CD4-positive, alpha-beta T cell treated with Interleukin-12 subunit alpha and Interleukin-12 subunit beta, for 1 hour (primary cell): ENCODE data around the gene HOXA7.

Experiments used
- DNase-seq: peaks from one replicate; pipeline ENCODE4 v3.0.0-alpha.2; 2020

The HOXA7 gene

DNA sequence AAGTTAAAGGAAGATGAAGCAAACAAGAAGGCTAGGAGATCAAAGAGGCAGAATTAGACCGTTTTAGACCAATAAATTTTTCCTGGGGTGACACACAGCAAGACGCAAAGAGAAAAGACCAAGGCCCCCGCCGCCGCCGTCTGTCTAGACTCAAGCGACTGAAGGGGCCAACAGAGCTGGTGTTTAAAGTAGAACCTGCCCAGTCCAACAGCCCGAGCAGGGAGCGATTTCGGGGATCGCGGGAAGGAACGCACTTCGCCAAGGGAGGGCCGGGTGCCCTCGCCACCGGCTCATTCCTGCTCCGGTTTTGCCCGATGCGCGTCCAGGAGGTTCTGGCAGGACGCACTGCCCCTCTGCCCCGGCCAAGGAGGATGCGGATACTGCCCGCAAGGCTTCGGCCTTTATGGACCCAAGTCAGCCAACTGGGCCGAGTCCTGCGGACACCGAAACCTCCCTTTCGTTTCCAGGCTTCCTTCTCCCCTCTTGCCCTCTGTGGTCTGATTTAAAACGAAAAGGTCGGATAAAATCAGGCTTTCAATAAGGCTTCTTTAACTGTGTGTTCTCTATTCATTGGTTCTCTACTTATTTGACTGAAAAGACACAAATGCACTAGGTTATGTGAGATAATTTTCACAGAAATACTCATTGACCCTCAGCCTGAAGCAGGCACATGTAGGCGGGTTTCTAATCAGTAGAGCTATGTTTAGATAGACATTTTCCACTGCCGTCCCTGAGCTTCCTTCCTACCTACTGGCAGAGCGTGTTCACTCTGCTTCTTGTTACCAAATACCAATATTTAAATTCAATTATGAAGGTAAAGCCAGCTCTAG lies 2.2 kb upstream of the HOXA7 start:
- DNase-seq, result no peak

DNA sequence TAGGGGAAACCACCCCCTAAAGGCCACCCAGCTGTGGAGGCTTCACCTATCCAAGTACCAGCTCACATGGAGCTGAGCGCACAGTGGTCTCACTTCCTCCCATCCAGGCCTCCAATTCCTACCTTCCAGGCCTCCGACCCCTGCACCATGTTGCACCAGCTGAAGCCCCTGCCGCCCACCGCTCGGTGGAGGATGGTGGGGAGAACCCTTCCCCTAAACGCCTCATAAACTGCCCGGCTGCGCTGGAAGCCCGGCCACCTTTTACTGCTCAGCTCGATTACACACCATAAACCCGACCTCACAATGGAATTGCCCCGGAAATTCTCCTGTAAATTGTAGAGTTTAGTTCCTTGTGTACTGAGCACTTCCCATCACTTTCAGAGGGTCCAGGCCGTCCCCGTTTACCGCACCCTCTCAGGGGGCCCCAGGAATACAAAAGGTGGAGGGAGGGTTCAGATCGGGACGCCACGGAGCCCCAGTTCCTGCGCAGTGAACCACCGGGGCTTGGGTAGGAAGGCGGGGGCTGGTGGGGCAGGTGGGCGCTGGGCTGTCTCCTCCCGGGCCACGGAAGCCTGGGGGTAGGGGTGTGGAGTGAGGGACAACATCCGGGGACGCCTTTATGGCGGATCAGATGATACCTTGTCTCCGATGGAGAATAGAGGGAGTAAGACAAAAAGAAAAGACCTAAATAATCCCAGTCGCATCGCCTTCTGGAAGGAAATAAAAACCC lies 1.4 kb upstream of the HOXA7 start:
- DNase-seq, result no peak

DNA sequence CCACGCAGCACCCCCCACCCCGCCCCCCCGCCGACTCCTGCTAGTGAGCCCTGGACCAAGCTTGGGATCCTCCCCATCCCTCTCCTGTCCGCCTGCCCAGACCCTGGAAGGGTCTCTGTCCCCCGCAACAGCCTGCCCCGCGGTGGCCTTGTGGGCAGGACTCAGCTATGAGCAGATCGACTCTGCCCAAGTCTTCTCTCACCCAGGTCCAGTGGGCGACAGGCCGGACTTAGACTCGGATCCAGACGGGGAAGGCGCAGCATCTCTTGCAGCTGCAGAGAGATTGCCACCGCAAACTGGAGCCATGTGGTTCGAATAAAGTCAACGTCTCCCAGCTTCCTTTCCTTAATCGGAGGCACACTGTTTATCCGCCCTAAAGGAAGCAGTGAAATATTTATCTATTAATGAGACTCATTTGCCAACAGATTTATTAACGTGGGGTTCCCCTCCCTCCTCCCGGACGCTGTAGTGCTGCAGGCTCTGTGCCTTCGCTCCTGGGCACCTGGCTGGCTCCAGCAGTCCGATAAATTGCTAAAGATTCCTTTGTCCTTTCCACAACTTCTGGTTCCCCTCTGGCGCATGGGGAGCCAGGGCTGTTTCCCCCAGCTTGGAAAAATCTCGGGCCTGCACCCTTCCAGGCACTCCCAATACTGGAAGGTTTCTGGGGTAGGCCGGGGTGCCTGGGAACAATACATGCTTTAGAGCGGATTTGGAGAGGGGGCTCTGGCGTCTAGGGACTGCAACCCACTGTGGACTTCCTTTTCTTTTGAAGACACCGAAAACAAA lies 634 bp upstream of the HOXA7 start:
- no peak for DNase-seq

DNA sequence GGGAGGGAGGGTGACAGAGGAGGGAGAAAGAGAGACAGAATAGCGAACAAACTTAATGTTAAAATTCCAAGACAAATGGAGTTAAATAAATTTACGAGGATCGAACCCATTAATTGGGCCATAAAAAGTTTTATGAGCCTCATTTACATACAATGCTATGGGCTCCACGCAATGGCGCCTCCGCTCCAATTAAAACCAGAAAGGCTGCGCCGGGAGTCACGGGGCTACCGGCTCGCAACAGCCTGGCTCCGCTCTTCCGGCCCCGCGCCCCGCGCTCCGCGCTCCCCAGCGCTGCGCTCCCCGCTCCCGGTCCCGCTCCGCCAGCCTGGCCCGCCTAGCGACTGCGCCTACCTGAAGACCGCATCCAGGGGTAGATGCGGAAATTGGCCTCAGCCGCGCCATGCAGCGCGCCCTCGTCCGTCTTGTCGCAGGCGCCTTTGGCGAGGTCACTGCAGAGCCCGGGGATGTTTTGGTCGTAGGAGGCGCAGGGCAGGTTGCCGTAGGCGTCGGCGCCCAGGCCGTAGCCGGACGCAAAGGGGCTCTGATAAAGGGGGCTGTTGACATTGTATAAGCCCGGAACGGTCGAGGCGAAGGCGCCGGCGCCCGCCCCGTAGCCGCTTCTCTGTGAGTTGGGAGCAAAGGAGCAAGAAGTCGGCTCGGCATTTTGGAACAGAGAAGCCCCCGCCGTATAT lies 513 bp downstream of the HOXA7 start:
- no peak for DNase-seq

DNA sequence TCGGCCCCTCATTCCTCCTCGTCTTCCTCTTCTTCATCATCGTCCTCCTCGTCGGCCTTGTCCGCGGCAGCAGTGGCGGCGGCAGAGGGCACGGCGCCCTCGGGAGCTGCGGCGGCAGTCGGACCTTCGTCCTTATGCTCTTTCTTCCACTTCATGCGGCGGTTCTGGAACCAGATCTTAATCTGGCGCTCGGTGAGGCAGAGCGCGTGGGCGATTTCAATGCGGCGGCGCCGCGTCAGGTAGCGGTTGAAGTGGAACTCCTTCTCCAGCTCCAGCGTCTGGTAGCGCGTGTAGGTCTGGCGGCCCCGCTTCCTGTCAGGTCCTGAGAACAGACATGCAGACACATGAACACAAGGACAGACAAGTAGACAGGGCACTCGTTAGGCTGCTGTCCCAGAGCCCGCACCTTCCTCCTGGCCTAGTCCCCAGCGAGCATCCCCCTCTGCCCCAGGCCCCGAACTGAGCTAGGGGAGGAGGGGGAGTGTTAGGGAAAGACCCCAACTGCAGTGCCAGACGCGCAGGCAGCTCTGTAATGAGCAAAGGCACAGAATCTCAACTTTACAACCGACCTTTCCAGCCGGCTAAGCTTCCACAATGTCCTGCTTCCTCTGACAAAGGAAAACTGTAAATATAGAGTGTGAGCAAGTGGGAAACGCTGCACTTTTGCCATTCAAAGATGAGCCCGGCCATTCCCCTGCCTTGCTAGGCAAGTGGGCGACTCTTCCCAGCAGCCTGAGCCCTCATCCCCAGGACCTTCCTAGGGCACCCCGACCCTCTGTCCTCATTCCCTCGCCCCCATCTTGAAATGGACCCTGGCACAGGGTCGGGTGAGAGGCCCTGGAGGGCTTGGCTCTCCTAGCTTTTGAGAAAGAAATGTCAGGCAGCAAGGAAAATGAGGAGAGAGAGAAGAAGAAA lies 1.3 kb downstream of the HOXA7 start:
- no peak for DNase-seq

DNA sequence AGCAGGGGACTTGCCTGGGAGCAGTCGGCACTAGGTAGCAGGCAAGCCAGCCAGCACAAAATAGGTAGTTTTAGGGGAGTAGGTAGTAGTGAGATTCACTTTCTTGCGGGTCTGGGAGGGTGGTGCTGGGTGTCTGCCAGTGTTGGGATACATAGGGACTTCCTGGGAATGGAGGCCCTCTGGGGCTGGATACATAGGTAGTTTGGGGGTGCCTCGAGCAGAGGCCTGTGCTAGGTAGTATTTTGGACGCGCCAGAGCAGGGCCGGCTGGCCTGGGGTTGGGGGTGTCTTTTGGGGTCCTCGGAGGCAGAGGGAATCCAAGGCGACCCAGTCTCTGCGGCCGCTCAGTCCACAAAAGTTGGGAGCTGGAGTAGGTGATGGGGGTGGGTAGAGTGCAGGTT lies 2.1 kb downstream of the HOXA7 start:
- no peak for DNase-seq

DNA sequence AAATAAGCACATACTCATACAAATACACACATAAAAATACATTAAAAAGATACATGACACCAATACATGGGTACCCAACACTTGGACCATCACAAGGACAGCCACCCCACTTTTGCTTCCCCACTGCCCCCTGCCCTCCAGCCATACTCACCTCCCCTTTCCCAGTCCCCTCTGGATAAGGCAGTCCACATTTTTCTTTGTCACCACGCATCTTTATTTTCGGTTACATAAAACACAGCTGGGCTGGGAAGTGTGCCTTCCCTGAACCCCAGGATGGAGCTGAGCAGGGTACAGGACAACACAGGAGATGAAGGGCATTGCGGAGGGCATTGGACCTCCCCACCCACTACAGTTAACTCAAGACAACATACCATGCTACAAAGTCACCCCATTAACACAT lies 2.9 kb downstream of the HOXA7 start:
- DNase-seq, result no peak

DNA sequence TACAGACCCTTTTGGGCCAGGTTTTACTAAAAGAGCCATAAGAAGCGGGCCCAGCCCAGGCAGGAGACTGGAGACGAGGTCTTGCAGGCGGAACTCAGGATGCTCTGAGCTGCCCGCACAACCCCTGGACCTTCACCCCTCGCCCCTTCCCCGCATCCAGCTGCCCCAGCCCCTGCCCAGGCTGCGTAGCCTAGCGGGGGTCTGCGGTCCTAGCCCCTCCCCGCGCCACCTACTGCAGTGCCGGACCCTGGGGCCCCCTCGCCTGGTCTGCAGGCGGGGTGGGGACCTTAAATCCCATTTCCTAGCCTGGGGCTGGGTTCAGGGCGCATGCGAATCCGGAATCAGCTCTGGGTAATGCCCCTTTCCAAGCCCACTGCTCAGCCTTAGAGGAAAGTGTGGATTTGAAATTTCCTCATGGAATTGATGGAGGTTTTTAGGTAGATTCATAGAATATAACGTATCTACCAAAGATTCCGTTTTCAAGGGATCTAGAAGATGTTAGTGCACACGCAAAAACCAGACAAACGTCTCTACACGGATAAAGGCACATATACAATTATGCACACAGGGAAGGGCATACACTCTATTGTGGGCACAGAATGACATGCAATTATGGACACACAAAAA lies 3.5 kb downstream of the HOXA7 start:
- no peak for DNase-seq

DNA sequence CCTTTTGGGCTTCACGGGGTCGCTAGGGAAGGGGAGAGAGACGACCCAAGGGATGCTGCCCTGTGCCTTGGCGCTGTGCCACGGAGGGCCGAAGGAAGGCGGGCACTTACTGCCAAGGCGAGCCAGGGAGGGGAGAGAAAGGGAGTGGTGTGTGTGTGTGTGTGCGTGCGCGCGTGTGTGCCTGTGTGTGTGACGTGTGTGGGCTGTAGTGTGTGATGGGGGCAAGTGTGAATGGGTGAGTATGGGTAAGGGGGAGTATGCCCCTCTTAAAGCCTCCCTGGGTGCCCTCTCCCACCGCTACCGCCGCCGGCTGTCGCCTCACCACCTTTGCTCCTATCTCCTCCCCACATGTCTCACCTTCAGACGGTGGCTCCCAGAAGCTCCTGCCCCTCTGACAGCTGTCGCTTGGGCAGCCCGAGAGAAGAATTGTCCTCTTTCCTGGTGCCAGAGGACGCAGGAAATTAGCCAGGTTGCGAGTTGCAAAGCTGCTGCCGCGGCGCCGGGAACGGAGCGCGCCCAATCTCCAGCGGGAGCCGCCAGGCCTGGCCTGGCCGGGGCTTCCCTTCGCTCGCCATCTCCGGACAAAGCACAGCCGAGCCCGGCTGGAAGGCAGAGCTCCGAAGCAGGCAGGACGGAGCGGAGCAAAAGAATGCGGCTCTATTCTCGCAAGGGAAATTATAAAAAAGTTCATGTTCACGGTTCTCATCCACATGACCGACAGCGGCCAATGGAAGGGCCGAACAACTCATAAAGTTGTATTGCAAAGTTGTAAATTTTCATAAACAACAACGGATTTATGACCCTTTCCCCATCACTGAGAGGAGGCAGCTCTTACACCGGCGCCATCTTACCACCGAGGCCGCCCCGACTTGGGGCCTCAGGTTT lies 4.3 kb downstream of the HOXA7 start, which contains the start of gene HOXA3:
Gene HOXA3, minus strand, starts transcription at position 653 of the 885 bp plus-strand sequence. CDS start 41,943 bp downstream, outside the sequence.
- no peak for DNase-seq

DNA sequence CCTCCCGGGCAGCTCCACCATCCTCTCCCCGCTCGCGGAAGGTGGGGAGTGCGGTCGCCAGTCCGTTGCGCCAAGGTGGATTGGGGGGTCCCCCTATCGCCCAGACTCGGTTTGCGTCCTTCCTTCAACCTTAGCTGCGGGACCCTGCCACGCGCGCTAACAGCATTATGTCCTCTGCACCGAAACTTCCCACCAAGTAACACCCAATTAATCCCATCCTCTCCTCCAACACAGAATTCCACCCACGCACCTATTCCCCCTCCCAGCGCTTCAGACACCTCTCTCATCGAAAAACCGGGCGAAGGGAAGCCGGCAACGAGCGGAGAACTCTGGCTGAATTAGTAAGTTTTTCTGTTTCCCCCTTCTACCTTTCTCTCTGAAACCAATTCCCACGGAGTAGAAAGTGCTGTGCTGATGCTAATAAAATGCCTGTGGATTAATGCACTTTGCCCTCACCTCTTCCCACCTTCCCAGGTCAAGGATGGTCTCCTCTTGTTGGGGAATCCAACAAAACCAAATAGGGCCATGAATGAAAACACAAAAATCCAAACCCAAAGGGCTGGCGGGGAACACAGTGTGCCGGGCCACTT lies 5.0 kb downstream of the HOXA7 start:
- no peak for DNase-seq

DNA sequence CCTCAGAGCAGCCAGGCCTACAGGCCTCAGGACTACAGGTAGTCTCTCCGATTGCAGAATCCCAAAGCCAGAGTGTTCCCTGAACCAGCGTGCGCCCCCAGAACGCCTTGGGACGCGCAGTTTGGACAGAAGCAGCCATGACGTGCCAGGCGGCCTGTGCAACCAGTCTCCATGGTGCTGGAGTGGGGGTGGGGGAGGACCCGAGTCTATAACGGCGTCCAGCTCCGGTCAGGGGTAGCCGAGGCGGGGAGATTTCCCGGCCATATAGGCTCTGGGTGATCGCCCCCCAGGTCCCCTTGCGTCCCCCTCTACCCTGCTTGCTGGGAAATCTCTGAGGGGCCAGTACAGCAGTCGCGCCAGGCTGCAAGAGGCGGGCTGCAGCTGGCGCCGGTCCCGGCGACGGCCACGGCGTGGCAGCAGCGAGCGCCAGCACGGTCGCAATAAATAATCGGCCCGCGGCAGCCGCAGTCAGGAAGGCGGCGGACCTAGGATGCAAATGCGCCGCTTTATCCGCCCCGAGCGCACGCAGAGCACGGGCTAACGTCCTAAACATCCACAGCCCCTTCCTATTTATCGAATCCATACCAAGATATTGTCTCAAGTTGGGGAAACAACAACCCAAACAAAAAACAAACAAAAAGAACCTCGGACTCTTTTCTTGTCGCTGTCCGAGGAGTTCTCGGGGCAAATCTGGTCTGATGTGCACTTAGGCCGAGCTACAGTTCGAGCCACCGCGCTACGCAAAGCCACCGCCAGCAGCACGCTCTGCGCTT lies 5.7 kb downstream of the HOXA7 start:
- peak; percentile 70 for DNase-seq

DNA sequence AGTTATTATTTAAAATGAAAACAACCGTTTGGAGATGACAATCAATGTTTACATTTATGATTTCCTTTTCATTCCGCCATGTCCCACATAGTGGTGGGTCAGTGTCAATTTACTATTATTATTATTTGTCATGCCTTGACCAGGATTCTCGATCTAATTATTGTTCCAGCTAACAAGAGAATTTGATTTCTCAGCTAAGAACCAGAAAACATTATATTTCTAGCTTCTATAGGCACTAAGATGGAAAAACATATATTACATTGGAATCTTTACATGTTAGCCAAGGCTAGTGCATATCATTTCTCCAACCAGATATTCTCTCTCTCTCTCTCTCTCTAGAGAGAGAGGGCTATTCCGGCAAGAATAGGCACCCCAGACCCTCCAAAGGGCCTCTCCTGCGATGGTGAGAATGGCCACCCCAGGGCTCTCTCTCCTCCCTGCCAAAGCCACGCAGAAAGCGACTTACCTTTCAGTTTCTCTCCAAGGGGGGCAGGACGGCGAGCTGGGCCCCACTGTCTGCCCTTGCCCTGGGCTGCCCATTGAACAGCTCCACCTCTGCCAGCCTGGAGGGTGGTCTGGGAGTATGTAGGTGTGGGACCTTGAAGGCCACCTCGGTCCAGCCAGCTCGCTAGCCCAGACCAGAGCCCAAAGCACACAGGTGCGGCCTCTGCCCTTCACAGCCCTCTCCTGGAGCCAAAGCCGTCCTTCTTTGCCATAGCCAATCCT lies 6.5 kb downstream of the HOXA7 start:
- DNase-seq, result no peak

DNA sequence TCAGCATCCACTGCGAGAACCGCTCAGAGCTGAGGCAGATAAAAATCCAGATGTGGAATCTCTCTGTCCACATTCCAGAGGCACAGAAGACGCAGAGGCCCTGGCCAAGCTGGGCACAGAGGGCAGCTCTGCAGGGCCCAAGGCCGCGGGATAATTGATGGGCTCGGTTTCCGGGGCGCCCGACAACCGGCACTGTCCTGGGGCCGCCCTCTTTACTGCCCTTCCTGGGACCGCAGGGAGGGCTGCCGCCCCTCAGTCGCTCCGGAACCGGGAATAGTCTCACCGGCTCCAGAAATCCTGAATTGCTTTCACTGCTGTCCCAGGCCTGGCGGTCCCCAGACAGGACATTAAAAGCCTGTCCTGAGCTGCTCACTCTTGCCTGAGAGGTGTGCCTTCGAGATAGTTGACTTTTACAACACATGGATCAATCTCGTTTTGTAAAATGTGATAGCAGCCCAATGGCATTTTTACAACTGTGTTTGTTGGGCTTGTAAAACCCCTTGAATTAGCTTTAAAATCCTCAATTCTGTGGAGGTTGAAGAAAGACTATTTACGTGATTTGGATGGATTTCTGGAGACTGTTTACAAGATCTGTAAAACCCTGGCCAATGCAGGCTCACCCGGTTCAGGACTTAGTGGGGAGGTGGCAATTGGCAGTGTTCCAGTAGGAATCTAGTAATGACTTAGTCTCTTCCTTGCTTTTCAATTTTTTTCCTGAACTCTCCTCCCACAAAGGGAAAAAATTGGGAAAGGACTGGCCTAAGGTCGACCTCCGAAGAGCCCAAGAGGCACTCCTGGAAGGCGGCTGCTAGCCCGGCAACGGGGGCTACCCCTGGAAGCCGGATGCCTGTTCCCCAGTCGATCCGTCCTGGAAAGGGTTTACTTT lies 7.5 kb downstream of the HOXA7 start:
- no peak for DNase-seq

DNA sequence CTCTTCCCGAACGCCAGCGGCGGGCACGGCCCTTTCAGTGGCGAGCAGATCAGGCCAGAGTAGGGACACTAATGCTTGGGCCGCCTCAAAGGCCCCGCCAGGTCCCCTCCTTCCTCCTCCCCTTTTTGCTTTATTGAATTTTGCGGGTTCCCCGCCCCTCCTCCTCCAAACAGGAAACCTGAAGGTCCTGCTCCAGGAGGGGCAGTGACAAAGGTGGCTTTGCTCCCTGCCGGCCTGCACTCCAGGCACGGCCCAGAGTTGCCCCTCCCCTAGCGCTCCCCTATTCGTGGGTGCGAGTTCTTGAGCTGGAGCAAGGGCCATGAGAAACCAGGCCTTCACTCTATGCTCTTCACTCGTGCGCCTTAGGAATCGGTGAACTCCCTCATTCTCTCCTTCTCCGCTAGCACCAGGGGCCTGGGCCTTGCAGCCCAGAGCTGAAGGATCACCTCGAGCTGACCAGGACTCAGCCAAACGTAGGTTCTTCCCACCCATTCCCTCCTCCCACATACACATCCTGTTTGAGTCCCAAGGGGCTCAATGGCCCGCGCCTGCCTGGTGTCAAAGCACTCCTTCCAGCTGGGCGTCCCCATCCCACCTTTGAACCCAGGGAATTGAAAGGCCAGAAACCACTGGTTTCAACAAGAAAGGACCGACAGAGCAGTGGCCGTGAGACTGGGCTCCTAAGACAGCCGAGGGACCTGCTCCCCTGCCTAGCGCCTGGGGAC lies 8.3 kb downstream of the HOXA7 start:
- no peak for DNase-seq

DNA sequence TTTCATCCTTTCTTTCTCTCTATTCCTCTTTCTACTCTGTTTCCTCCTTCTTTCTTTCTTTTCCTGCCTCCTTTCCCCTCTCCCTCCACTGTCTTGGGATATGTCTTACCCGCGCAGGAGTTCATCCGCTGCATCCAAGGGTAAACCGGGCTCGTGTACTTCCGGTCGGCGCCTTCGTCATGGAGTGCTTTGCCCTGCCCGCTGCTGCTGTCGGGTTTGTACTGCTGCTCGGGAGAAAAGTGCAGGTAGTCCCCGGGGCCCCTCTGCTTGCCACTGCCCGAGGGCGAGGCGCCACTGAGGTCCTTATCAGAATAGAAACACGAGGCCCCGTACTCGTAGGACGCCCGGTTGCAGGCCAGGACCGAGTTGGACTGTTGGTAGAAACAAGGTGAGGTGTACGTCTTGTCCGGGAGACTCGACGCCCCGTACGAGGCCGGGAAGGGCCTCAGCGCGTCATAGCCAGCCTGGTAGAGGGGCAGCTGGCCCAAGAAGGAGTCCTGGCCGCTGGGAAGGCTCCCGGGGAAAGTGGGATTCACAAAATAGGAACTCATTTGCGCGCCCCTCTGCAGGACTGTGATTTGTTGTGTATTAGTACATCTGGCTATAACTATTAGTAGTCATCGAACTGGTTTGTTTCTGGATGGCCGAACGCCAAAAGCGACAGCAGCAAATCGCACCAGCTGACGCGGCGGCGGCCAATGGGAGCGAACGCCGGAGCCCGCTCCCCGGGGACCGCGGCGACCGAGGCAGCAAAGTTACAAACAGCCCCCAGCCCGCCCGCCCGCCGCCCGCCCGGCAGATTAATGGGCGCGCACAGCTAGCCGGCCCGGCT lies 9.1 kb downstream of the HOXA7 start, which contains the start of gene HOXA6:
Gene HOXA6, minus strand, starts transcription at position 576 of the 832 bp plus-strand sequence. Its CDS starts 25 bp downstream, at position 551.
- no peak for DNase-seq
